HL-60/S4 treated with retinoic acid at 250 ng/mL for 4 days and 3 days (cell line): ENCODE data around the gene MALT1.
"Not testable (repeated sequence)": the region's sequence is repeated elsewhere in the genome, so short reads cannot be mapped to it uniquely, and the experiment has no call there.

Experiments
- in situ Hi-C: fragments of 300-500 bp; cut with MboI; formaldehyde crosslinking; loops from 2 replicates; pipeline ENCODE4 v1.7.0; 2022; ENCODE audit warnings: low sequenced_read_pairs

Gene MALT1, protein sequence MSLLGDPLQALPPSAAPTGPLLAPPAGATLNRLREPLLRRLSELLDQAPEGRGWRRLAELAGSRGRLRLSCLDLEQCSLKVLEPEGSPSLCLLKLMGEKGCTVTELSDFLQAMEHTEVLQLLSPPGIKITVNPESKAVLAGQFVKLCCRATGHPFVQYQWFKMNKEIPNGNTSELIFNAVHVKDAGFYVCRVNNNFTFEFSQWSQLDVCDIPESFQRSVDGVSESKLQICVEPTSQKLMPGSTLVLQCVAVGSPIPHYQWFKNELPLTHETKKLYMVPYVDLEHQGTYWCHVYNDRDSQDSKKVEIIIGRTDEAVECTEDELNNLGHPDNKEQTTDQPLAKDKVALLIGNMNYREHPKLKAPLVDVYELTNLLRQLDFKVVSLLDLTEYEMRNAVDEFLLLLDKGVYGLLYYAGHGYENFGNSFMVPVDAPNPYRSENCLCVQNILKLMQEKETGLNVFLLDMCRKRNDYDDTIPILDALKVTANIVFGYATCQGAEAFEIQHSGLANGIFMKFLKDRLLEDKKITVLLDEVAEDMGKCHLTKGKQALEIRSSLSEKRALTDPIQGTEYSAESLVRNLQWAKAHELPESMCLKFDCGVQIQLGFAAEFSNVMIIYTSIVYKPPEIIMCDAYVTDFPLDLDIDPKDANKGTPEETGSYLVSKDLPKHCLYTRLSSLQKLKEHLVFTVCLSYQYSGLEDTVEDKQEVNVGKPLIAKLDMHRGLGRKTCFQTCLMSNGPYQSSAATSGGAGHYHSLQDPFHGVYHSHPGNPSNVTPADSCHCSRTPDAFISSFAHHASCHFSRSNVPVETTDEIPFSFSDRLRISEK

GRCh38 chr18:58671111-58671631, at the start of gene MALT1:
Gene MALT1, plus strand, starts transcription at chr18:58671465. Its CDS starts 179 bp downstream, at chr18:58671644.
- in situ Hi-C loops = no loop called here

GRCh38 chr18:58624011-58624410, 47.3 kb upstream of the MALT1 start:
- in situ Hi-C loops = no loop called here

GRCh38 chr18:58625839-58626238, 45.4 kb upstream of the MALT1 start:
- in situ Hi-C loops = no loop called here

- in situ Hi-C loops = no loop called here
These were observed 41.2 kb upstream of the MALT1 start for GRCh38 chr18:58630071-58630470.

GRCh38 chr18:58631301-58631700, 40.0 kb upstream of the MALT1 start:
- in situ Hi-C loops = no loop called here

GRCh38 chr18:58632552-58632951, 38.7 kb upstream of the MALT1 start:
- in situ Hi-C loops = no loop called here

- in situ Hi-C loops = no loop called here
These were observed 37.4 kb upstream of the MALT1 start for GRCh38 chr18:58633874-58634273.

DNA sequence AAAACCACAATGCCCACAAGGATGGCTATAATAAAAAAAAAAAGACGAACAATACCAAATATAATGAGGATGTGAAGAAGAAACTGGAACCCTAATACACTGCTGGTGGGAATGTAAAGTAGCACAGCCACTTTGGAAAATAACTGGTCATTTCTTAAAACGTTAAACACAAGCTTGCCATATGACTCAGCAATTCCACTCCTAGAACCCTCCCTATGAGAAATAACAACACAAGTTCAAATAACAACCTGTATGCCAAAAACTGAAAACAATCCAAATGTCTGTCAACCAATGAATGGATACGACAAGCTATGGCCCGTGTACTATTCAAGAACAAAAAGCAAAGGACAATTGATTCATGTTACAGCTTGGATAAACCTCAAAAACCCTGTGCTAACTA, 35.4 kb upstream of the MALT1 start:
- in situ Hi-C loops = no loop called here

GRCh38 chr18:58637197-58637596, 34.1 kb upstream of the MALT1 start:
- in situ Hi-C loops = no loop called here

GRCh38 chr18:58637946-58638345, 33.3 kb upstream of the MALT1 start:
- in situ Hi-C loops = no loop called here

DNA sequence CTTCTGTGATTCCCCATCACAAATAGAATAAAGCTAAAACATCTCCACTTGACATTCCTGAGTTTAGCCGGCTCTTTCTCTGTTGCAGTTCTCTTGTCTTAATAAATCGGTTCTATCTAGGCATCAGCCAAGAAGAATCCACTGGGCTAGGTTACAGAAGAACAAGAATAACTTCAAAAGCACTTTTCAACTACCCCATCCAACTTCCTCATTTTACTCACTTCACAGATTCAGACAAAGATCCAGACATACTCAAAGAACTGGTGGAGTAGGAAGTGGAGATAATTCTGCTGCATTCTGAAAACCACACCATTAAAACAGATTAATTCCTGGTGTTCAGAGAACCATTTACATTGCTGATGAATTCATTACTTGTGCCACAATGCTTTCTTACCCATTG, 32.8 kb upstream of the MALT1 start:
- in situ Hi-C loops = no loop called here

DNA sequence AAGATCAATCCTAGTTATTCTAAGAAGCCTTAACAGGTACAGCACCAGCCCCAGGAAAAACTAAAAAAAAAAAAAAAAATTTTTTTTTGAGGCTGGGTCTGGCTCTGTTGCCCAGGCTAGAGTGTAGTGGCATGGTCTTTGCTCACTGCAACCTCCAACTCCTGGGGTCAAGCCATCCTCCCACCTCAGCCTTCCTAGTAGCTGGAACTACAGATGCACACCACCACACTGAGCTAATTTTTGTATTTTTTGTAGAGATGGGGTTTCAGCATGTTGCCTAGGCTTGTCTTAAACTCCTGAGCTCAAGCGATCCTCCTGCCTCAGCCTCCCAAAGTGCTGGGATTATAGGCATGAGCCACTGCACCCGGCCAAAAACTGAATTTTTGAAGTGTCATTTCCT, 32.0 kb upstream of the MALT1 start:
- in situ Hi-C loops = no loop called here

GRCh38 chr18:58639751-58640427, 31.4 kb upstream of the MALT1 start:
- in situ Hi-C loops = no loop called here

DNA sequence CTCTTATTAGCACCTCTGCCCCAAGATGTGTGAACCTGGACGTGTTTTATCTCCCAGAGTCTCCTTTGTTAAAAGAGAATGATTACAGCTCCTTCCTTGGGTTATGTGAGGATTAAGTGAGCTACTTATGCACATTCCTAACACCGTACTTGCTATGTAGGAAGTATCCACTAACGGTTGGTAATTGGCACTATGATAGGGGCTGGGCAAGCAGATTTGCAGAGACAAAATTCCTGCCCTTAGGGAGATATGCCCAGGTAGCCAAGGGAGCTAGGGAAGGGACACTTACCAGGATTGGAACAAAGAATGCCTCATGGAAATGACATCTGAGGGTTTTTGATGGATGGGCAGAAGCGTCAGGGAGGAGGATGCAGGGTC, 30.8 kb upstream of the MALT1 start:
- in situ Hi-C loops = no loop called here

DNA sequence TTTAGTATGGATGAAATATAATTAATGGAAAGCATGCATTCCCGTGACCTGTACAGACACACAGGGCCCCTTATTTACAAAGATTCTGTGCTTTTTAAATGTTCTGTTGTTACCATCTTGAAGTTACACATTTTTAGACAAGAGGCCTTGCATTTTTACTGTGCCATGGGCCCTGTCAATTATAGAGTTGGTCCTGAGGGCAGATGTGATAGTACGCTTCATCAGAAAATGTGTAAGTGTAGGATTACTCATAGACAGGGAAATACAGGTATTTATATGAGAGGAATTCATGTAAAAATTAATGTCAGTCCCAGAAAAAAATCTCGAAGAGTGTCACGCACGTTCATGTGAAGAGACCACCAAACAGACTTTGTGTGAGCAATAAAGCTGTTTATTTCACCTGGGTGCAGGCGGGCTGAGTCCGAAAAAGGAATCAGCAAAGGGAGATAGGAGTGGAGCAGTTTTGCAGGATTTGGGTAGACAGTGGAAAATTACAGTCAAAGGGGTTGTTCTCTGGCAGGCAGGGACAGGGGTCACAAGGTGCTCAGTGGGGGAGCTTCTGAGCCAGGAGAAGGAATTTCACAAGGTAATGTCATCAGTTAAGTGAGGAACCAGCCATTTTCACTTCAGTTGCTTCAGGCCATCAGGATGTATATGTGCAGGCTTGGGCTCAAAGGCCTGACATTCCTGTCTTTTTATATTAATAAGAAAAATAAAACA, 30.2 kb upstream of the MALT1 start:
- in situ Hi-C loops = no loop called here

DNA sequence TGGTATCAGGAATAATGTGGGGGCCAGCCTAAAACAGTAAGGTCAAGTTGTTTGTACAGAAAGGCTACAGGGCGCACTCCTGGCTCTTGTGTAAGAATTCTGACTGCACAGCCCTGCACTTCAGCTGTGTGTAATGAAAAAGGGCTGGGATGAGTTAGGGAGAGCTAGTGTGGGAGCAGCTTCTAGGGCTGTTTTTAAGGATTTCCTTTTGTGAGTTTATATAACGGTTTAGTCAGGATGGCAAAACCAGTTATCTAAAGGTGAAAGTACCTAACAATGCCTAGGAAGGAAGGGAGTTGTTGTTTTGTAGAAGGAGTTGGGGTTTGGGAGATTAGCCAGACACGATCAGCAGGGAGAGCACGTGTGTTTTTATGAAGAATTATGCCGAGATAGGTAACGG, 27.7 kb upstream of the MALT1 start:
- in situ Hi-C loops = not testable (repeated sequence)

- in situ Hi-C loops = no loop called here
These were observed 25.9 kb upstream of the MALT1 start for GRCh38 chr18:58645398-58645797.

DNA sequence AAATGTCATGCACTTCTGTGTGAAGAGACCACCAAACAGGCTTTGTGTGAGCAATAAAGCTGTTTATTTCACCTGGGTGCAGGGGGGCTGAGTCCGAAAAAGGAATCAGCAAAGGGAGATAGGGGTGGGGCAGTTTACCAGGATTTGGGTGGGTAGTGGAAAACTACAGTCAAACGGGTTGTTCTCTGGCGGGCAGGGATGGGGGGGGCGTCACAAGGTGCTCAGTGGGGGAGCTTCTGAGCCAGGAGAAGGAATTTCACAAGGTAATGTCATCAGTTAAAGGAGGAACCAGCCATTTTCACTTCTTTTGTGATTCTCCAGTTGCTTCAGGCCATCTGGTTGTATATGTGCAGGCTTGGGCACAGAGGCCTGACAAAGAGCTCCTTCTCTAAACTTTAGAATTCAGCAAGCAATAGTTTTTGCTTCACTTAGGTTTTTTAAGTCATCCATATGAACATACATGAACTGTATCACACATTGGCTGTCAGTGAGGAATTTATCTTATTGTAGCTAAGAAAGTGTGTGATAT, 24.9 kb upstream of the MALT1 start:
- in situ Hi-C loops = no loop called here

DNA sequence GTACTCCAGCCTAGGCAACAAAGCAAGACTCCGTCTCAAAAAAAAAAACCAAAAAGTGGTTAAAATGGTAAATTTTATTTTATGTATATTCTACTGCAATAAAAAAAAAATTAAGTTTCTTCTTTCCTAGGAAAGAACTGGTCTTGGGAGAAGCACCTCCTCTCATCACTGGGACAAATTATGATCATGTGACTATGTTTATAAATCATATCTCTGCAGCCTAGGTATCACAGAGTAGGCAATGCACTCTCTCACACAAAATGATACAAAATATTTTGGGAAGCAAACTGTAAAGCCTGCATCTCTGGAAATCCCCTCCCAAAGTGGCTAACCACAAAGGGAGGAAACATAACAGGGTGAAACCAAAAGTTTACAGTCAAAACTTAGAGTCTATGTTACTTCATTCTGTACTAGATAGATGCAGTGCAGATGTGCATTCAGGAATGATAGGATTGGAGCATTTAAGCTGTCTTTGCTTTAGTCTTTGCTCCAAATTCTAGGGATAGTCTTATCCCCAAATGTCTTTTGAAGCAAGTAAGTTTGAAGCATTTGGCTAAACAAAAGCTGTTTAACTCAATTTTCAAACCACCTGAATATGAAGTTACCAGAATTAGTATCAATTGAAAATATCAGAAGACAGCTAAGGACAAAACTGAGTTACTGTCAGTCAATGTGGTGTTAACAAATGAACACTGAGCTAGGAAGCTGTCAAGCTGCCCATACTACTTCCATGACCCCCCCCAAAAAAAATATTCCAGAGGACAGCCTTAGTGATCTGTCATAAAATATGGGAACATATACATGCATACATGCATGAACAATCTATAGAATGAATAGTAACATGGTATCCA, 21.1 kb upstream of the MALT1 start:
- in situ Hi-C loops = no loop called here

- in situ Hi-C loops = not testable (repeated sequence)
These were observed 20.4 kb upstream of the MALT1 start for GRCh38 chr18:58650830-58651229.
